Esophagus muscularis mucosa (tissue), 4 donors: ENCODE measurements around the gene INO80C.

Source experiments
- EP300 ChIP-seq: sonication (generic); formaldehyde crosslinking; IDR thresholded peaks from one replicate; pipeline ENCODE4 v1.6.1; 2017; ENCODE audit warnings: antibody characterized with exemption
- POLR2A ChIP-seq: fragments of 450-650 bp; IDR thresholded peaks from one replicate; pipeline ENCODE4 v1.6.1; 2017; ENCODE audit warnings: antibody characterized with exemption, moderate library complexity, mild to moderate bottlenecking, low read depth
- POLR2AphosphoS5 ChIP-seq, 2 donors: sonication (generic); formaldehyde crosslinking; IDR thresholded peaks; one replicate each; pipeline ENCODE4 v1.6.1; 2017; ENCODE audit warnings: antibody characterized with exemption in 2 of 2
- TF ChIP-seq, protein P1 (sequence below), 3 experiments: fragments of 200-600 bp in 2 of 3; fragments of 450-650 bp in 1 of 3; sonication (generic) in 2 of 3; IDR thresholded peaks; one replicate each; pipeline ENCODE4 v1.5.1; 2017 to 2019; ENCODE audit warnings: antibody characterized with exemption in 3 of 3, mild to moderate bottlenecking in 2 of 3, moderate library complexity in 1 of 3

DNA sequence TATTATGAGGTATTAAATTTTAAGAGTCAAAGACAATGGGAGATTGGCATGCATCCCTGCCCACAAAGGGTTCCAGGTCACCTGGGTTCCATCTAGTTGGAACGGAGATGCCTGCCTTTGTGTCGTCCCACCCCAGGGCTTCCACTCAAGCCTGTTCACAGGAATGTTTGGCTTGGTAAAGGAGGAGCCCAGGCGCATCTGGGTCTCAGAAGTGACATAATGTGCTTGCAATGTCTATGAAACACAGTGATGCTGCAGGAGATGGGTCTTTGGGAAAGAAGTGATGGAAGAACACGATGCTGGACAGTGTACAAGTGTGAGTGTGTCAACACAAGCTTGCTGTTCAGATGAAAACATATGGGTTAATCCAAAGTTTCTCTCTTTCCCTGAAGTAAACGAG lies 71.0 kb downstream of the INO80C start:
- TF ChIP-seq, protein P1, sequence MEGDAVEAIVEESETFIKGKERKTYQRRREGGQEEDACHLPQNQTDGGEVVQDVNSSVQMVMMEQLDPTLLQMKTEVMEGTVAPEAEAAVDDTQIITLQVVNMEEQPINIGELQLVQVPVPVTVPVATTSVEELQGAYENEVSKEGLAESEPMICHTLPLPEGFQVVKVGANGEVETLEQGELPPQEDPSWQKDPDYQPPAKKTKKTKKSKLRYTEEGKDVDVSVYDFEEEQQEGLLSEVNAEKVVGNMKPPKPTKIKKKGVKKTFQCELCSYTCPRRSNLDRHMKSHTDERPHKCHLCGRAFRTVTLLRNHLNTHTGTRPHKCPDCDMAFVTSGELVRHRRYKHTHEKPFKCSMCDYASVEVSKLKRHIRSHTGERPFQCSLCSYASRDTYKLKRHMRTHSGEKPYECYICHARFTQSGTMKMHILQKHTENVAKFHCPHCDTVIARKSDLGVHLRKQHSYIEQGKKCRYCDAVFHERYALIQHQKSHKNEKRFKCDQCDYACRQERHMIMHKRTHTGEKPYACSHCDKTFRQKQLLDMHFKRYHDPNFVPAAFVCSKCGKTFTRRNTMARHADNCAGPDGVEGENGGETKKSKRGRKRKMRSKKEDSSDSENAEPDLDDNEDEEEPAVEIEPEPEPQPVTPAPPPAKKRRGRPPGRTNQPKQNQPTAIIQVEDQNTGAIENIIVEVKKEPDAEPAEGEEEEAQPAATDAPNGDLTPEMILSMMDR (IDR thresholded peaks at IDR 0.05) = no peak
- TF ChIP-seq POLR2A (no peak), POLR2AphosphoS5 (IDR thresholded peaks at IDR 0.05) (no peak), EP300 (no peak)
